Amygdala (tissue), 56 donors: ENCODE data around the gene NEGR1.

ENCODE experiments used
- DNase-seq, 56 donors: peaks; one replicate each; lab custom pipeline; 2025; lab: John Stamatoyannopoulos, UW

Gene NEGR1

GRCh38 chr1:71881611-71882010, 400.7 kb downstream of the NEGR1 start:
- DNase-seq = no peak

DNA sequence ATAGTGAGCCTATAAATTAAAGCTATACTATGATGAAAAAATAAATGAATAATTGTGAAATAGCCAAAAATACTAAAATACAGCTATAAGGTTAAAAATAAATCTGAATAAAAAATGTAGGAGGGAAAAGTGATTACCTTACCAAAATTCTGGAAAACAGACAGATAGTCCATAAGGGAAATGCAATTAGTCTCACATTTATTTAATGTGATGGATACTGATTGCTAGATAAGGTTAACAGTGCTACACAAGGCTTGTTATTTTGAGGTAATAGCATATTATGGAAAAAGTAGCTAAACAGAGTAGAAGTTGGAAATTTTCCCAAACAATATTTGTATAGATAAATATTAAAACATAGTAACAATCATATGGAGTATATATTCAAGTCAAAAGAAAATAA, 413.0 kb downstream of the NEGR1 start:
- DNase-seq = no peak

GRCh38 chr1:71862756-71863155, 419.6 kb downstream of the NEGR1 start:
- no peak for DNase-seq

- no peak for DNase-seq
Measured at GRCh38 chr1:71861022-71861421, 421.3 kb downstream of the NEGR1 start.

- DNase-seq = no peak
Measured at GRCh38 chr1:71859806-71860205, 422.5 kb downstream of the NEGR1 start.

GRCh38 chr1:71857862-71858261, 424.5 kb downstream of the NEGR1 start:
- no peak for DNase-seq

GRCh38 chr1:71853360-71853759, 429.0 kb downstream of the NEGR1 start:
- no peak for DNase-seq

GRCh38 chr1:71850936-71851335, 431.4 kb downstream of the NEGR1 start:
- DNase-seq = no peak

DNA sequence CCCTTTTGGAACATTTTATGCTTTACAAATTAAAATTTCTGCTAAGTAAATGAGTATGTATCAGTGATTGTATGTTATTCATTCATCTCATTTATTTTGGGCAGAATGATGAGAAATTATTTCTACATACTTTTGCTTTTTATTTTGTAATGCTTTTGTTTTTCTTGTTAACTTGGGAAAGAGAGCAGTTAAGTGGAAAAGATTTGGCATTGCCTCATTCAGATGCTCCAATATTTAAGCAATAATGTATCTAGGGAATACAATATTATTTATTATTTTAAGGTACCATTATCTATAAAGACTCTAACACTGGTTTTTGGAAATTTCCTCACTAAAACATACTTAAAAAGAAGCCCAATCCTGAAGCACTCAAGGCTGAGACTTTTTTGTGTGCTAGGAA, 431.8 kb downstream of the NEGR1 start:
- no peak for DNase-seq

GRCh38 chr1:71843012-71843411, 439.3 kb downstream of the NEGR1 start:
- no peak for DNase-seq

GRCh38 chr1:71839876-71840275, 442.5 kb downstream of the NEGR1 start:
- DNase-seq = no peak

- no peak for DNase-seq
Measured at GRCh38 chr1:71836904-71837303, 445.4 kb downstream of the NEGR1 start.

DNA sequence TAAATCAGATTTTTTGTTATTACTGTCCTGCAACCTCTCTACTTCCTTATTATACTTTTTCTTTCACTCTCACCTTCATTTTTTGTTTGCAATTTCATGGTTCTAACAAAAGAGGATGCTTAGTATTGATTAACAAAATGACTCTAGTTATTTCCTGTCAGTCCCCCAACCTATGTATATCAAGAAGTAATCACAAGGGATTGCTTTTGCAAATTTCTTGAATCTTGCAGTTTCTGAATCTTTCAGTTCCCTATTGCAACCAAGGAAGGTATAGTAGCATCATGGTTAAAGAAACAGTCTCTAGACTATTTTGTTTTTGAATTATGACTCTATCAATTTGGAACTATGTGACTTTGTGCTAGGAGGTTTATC, 446.9 kb downstream of the NEGR1 start:
- no peak for DNase-seq

- DNase-seq = peak in 6 of 56 donors; percentile 2 to 75 (median 6)
Measured at GRCh38 chr1:71834601-71835441, 447.5 kb downstream of the NEGR1 start.

- no peak for DNase-seq
Measured at GRCh38 chr1:71831646-71832045, 450.7 kb downstream of the NEGR1 start.

- DNase-seq = no peak
Measured at GRCh38 chr1:71829346-71829745, 453.0 kb downstream of the NEGR1 start.

DNA sequence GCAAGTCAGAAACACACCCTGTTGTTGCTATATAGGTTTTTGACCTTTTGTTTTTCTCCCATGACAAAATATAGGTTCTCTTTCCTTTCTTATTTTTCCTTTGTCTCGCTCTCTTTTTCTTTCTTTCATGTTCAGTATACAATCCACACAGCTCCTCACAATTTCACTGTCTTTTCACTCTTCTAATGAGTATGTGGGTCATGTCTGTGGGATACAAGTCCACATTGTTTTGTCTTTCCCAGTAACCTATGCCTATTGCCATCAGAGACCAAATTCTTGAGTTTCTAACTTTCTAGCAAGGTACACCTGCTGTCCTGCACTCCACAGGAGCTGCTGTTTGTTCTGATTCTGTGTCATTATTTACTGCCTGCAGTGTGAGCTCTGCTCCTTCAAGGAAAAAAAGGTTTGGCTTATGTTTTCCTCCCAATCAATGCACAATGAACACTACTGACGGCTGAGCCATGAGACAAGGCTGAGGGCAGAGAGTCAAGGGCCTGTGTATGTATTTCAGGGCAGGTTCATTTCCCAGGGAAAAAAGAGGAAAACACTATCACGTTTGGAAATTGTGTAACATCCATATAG, 453.8 kb downstream of the NEGR1 start:
- DNase-seq = peak in 16 of 56 donors; percentile 3 to 37 (median 14)

- DNase-seq = no peak
Measured at GRCh38 chr1:71823708-71824305, 458.5 kb downstream of the NEGR1 start.

DNA sequence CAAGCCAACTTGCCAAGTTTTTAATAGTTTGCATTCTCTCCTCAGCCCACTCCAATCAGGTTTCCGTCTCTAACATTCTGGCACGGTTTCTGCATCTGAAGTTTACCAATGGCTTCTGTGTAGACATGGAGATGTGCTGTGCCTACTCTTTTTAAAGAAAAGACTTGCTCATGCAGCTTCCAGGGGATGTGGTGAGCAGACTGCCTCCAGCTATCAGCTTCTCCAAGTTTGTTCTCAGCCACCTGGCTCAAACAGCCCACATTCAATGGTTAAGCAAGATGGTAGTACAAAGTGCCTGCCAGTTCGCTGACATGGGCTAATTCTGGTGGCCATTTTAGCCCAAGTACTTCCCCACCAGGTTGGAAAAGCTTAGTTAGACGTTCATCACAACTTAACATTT, 465.3 kb downstream of the NEGR1 start:
- no peak for DNase-seq

DNA sequence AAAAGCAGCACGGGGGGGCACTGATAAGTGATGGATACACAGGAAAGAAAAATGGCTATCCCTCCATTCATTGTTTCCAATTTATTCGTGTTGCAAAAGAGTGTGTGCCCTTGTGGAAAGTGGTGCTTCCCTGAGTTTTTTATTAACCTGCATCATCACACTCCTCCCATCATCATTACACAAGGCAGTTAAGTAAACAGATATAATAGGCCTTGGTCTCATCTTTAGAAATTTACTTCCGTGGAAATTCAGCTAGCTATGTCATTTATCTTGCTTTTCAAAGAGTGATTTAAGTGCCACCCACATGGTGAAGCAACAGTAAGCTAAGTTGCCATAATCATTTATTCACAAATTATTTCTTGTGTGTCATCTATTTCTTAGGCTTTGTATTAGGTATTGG, 473.3 kb downstream of the NEGR1 start:
- no peak for DNase-seq

DNA sequence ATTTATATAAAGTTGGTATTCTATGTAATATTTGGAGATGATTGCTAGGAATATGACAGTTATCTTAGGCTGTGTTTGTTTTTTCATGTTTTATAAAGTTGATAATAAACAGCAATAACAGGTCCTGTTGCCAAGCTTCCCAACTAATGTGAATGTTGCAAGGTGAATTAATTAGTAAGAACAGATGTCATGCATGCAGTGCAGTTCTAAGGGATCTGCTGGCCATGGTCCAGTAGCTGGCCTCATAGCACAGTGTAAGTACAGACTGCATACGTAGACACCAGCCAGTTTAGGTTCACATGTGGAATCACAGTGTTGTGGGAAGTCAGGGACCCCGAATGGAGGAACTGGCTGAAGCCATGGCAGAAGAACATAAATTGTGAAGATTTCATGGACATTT, 478.2 kb downstream of the NEGR1 start:
- DNase-seq = no peak

GRCh38 chr1:71796006-71796405, 486.3 kb downstream of the NEGR1 start:
- DNase-seq = no peak
